Tibial artery (tissue), 4 donors: ENCODE data around the gene TPRG1.

Experiments used
- DNase-seq, 2 donors: peaks; one replicate each; pipeline ENCODE4 v3.0.0-alpha.2; 2019
- H3K27ac ChIP-seq, 2 donors: fragments of 200-600 bp; sonication (generic) in 1 of 2; 1 replicate in 1 of 2; 2 replicates in 1 of 2; pipeline ENCODE4 v1.5.1; 2018 to 2019; ENCODE audit warnings: mild to moderate bottlenecking in 1 of 2
- H3K27me3 ChIP-seq, 2 donors: fragments of 200-600 bp; sonication (generic) in 1 of 2; one replicate each; pipeline versions ENCODE4 v1.5.1 to v1.6.0; 2016 to 2019
- H3K36me3 ChIP-seq, 3 donors: fragments of 200-600 bp; sonication (generic) in 2 of 3; one replicate each; pipeline ENCODE4 v1.5.1; 2016 to 2019; ENCODE audit warnings: mild to moderate bottlenecking in 2 of 3
- H3K4me1 ChIP-seq, 4 donors: fragments of 200-600 bp; sonication (generic) in 2 of 4; 1 replicate in 3 of 4; 2 replicates in 1 of 4; pipeline ENCODE4 v1.5.1; 2016 to 2019
- H3K4me3 ChIP-seq, 2 donors: fragments of 200-600 bp; sonication (generic) in 1 of 2; 1 replicate in 1 of 2; 2 replicates in 1 of 2; pipeline ENCODE4 v1.5.1; 2018 to 2019; ENCODE audit warnings: mild to moderate bottlenecking in 2 of 2
- H3K9me3 ChIP-seq, 3 donors: fragments of 200-600 bp; sonication (generic) in 1 of 3; one replicate each; pipeline ENCODE4 v1.5.1; 2016 to 2019
- intact Hi-C: fragments of 100-400 bp; cut with DNase I; formaldehyde crosslinking; loops from one replicate; pipeline ENCODE4 v1.15.0; 2023; ENCODE audit warnings: low total_unique reads
- TF ChIP-seq, protein P1 (sequence below), 2 experiments: fragments of 200-600 bp in 1 of 2; fragments of 450-650 bp in 1 of 2; IDR thresholded peaks; one replicate each; pipeline ENCODE4 v1.5.1; 2017 to 2019; ENCODE audit warnings: antibody characterized with exemption in 2 of 2, mild to moderate bottlenecking in 1 of 2, moderate library complexity in 1 of 2

Gene TPRG1

DNA sequence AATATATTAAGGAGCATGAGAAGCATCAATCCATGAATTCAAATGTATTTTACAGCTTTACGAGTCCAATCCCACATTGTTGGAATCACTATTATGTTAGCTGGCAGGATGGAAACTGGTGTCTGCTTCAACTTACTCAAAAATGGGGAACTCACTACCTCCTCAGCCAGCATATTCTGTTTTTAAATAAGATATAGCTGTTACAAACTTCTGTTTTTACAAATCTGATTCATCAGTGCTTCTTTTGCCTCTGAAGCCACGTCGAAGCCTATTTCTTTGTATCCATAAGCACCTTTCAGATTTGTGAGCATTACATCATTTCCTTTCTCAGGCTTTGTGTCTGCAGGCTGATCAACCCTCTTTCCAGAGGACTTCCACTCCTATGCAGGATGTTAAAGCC, 105.9 kb downstream of the TPRG1 start:
- Histone ChIP-seq H3K36me3 (no peaks in the 10 kb centered on the region), H3K27ac (no peak overlapping the region), H3K27me3 (no peaks in the 10 kb centered on the region), H3K4me1 (peaks cover 0 to 13% (median 3%) of the 10 kb centered on the region in 4 donors), H3K4me3 (no peak overlapping the region), H3K9me3 (no peaks in the 10 kb centered on the region)
- intact Hi-C loops, result no loop called here
- no peak for DNase-seq
- TF ChIP-seq, protein P1, sequence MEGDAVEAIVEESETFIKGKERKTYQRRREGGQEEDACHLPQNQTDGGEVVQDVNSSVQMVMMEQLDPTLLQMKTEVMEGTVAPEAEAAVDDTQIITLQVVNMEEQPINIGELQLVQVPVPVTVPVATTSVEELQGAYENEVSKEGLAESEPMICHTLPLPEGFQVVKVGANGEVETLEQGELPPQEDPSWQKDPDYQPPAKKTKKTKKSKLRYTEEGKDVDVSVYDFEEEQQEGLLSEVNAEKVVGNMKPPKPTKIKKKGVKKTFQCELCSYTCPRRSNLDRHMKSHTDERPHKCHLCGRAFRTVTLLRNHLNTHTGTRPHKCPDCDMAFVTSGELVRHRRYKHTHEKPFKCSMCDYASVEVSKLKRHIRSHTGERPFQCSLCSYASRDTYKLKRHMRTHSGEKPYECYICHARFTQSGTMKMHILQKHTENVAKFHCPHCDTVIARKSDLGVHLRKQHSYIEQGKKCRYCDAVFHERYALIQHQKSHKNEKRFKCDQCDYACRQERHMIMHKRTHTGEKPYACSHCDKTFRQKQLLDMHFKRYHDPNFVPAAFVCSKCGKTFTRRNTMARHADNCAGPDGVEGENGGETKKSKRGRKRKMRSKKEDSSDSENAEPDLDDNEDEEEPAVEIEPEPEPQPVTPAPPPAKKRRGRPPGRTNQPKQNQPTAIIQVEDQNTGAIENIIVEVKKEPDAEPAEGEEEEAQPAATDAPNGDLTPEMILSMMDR (IDR thresholded peaks at IDR 0.05), result no peak

DNA sequence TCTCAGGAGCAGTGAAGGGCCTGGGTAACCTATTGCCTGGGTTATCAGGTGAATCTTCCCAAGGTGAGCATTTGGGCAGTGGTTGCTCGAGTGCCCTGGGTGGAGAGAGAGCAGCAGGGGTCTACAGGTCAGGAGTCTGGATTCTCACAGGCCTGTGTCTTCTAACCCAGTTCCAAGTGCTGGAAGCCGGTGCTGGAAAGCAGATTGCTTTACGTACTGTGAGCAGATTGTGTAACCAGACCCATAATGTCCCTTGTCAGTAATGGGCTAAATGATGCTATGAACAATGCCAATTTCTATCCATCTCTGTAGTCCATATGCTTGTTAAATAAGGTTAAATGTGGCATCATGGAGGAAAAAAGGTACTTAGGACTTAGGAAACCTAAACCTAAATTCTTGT, 106.5 kb downstream of the TPRG1 start:
- Histone ChIP-seq H3K9me3 (no peaks in the 10 kb centered on the region), H3K4me3 (no peak overlapping the region), H3K27ac (no peak overlapping the region), H3K4me1 (peaks cover 0 to 13% (median 3%) of the 10 kb centered on the region in 4 donors), H3K27me3 (no peaks in the 10 kb centered on the region), H3K36me3 (no peaks in the 10 kb centered on the region)
- TF ChIP-seq, protein P1 (IDR thresholded peaks at IDR 0.05), result no peak
- no peak for DNase-seq
- intact Hi-C loops, result no loop called here

DNA sequence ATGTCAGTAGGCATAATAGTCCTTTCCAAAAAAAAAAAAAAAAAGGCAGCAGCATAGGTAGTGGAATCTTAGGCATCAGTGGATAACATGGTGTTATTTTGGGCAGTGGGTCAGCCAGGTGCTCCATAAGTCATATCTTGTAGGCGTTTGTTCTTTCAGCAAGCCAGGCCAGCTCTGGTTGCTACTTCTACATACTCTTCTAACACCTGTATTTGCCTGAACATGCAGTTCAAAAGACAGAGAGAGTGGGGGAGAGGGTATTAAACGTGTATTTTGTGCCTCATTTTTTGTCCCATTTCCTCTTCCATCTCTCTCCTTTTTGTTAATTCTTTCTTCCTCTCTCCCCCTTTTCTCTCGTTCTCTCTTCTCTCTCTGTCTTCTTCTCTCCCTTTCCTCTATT, 110.4 kb downstream of the TPRG1 start:
- intact Hi-C loops, result no loop called here
- Histone ChIP-seq H3K27me3 (no peaks in the 10 kb centered on the region), H3K4me3 (no peak overlapping the region), H3K36me3 (no peaks in the 10 kb centered on the region), H3K9me3 (no peaks in the 10 kb centered on the region), H3K27ac (no peak overlapping the region), H3K4me1 (no peaks in the 10 kb centered on the region)
- TF ChIP-seq, protein P1 (IDR thresholded peaks at IDR 0.05), result no peak
- DNase-seq, result no peak

DNA sequence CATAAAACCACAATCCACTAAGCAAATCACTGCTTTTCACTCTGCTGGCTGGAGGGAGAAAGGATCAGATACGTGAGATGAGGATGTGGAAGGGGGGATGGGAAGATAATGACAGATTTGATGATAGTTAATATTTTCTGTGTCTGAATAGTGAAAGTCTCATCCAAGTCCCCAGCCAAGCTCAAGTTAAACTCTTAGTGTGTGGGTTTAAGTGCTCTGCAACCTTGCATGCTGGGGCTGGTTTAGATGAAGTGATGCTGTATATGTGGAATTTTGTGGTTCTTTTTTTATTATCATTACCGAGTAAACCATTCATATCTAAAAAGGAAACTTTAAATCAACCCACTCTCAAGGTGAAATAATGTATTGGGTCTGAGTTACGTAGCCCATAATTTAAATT, 111.0 kb downstream of the TPRG1 start:
- no peak for DNase-seq
- Histone ChIP-seq H3K36me3 (no peaks in the 10 kb centered on the region), H3K4me1 (no peaks in the 10 kb centered on the region), H3K27me3 (no peaks in the 10 kb centered on the region), H3K4me3 (no peak overlapping the region), H3K9me3 (no peaks in the 10 kb centered on the region), H3K27ac (no peak overlapping the region)
- intact Hi-C loops, result no loop called here
- TF ChIP-seq, protein P1 (IDR thresholded peaks at IDR 0.05), result no peak

DNA sequence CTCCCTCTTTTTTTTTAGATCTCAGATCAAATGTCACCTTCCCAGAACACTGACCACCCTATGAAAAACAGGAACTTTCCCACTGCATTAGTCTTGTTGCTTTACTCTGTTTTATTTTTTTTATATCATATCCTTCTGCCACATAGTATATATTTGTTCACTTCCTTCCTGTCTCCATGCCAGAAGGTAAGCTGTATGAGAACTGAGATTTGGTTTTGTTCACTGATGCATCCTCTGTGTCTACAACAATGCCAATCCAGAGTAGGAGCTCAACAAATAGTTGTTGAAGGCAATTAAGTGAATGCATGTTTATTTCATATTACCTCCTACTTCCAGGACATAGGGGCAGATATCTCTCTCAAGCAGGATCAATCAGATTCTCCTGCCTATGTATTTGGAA, 114.4 kb downstream of the TPRG1 start:
- intact Hi-C loops, result no loop called here
- Histone ChIP-seq H3K27me3 (no peaks in the 10 kb centered on the region), H3K4me3 (no peak overlapping the region), H3K36me3 (no peaks in the 10 kb centered on the region), H3K27ac (no peak overlapping the region), H3K9me3 (no peaks in the 10 kb centered on the region), H3K4me1 (no peaks in the 10 kb centered on the region)
- TF ChIP-seq, protein P1 (IDR thresholded peaks at IDR 0.05), result no peak
- DNase-seq, result no peak

DNA sequence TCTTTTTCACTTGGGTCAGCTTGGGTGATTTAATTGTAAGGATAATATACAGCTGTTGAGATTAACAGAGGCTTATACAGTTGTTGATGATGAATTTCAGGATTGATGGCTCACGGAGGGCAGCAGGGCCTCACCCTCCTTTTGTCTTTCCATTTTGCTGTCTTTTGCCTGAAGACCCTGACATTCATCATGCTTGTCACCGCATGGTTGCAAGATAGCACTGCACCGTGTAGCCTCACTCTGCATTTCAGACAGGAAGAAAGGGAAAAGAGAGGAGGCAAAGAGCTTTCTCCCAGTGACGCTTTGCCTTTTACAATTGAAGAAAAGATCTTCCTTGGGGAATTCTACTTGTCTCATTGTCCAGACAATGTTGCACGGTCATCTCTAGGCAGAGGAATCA, 115.1 kb downstream of the TPRG1 start:
- no peak overlapping the region for H3K4me3 ChIP-seq
- TF ChIP-seq, protein P1 (IDR thresholded peaks at IDR 0.05), result no peak
- peaks cover 0 to 4% (median 0%) of the 10 kb centered on the region in 4 donors for H3K4me1 ChIP-seq
- H3K36me3 ChIP-seq, result no peaks in the 10 kb centered on the region
- H3K27ac ChIP-seq, result no peak overlapping the region
- no peaks in the 10 kb centered on the region for H3K27me3 ChIP-seq
- intact Hi-C loops, result no loop called here
- H3K9me3 ChIP-seq, result no peaks in the 10 kb centered on the region
- no peak for DNase-seq
